H9 (cell line): Measurements from ENCODE around the gene ARHGEF33. TPM values are rescaled to one million over a fixed set of nuclear protein-coding genes. Genes with fewer than 3 reads are reported as not detected.

Source experiments
- DNase-seq: peaks from one replicate; pipeline ENCODE4 v3.0.0-alpha.2; 2017
- H2AFZ ChIP-seq: one replicate; pipeline ENCODE4 v1.6.1; 2013; ENCODE audit warnings: mild to moderate bottlenecking, low read length, control low read depth, moderate library complexity
- H2AK5ac ChIP-seq: 2 replicates; pipeline ENCODE4 v1.6.1; 2013; ENCODE audit warnings: low read length, control low read depth, mixed read lengths; ENCODE audit not compliant: insufficient read length
- H2BK120ac ChIP-seq: one replicate; pipeline ENCODE4 v1.6.1; 2013; ENCODE audit warnings: low read depth, mild to moderate bottlenecking, low read length, control low read depth, inconsistent platforms; ENCODE audit not compliant: poor library complexity, severe bottlenecking
- H2BK12ac ChIP-seq: 2 replicates; pipeline ENCODE4 v1.6.1; 2013; ENCODE audit warnings: low read length, control low read depth, mixed read lengths, low read depth; ENCODE audit not compliant: insufficient read length
- H2BK15ac ChIP-seq: 2 replicates; pipeline ENCODE4 v1.6.1; 2013; ENCODE audit warnings: low read depth, low read length, control low read depth
- H2BK20ac ChIP-seq: one replicate; pipeline ENCODE4 v1.6.1; 2013; ENCODE audit warnings: low read depth, mild to moderate bottlenecking, low read length, control low read depth, inconsistent platforms; ENCODE audit not compliant: poor library complexity, severe bottlenecking
- H2BK5ac ChIP-seq: 2 replicates; pipeline ENCODE4 v1.6.1; 2013; ENCODE audit warnings: low read length, control low read depth, mixed read lengths; ENCODE audit not compliant: insufficient read length
- H3K14ac ChIP-seq: 2 replicates; pipeline ENCODE4 v1.6.1; 2013; ENCODE audit warnings: low read length, control low read depth; ENCODE audit not compliant: insufficient read depth
- H3K18ac ChIP-seq: 2 replicates; pipeline ENCODE4 v1.6.1; 2013; ENCODE audit warnings: low read depth, mild to moderate bottlenecking, mixed read lengths, low read length, control low read depth; ENCODE audit not compliant: insufficient read length
- H3K23ac ChIP-seq: 2 replicates; pipeline ENCODE4 v1.6.1; 2013; ENCODE audit warnings: low read length, control low read depth, mixed read lengths, low read depth; ENCODE audit not compliant: insufficient read length
- H3K23me2 ChIP-seq: 2 replicates; pipeline ENCODE4 v1.6.1; 2013; ENCODE audit warnings: low read depth, mild to moderate bottlenecking, mixed read lengths, low read length, control low read depth; ENCODE audit not compliant: insufficient read length, poor library complexity, severe bottlenecking
- H3K27ac ChIP-seq: 2 replicates; pipeline ENCODE4 v1.5.1; 2013; ENCODE audit warnings: low read length, control low read depth, mixed read lengths, low read depth; ENCODE audit not compliant: insufficient read length
- H3K27me3 ChIP-seq: 2 replicates; pipeline ENCODE4 v1.6.1; 2013; ENCODE audit warnings: low read length, control low read depth, inconsistent platforms; ENCODE audit not compliant: insufficient read depth
- H3K4ac ChIP-seq: 2 replicates; pipeline ENCODE4 v1.6.1; 2013; ENCODE audit warnings: low read depth, mild to moderate bottlenecking, control low read depth, inconsistent platforms, low read length, moderate library complexity
- H3K4me1 ChIP-seq: 2 replicates; pipeline ENCODE4 v1.6.1; 2013; ENCODE audit warnings: low read length, control low read depth, inconsistent platforms; ENCODE audit not compliant: insufficient read depth
- H3K4me2 ChIP-seq: 2 replicates; pipeline ENCODE4 v1.6.1; 2013; ENCODE audit warnings: low read length, control low read depth, mixed read lengths; ENCODE audit not compliant: insufficient read length, insufficient read depth
- H3K56ac ChIP-seq: 2 replicates; pipeline ENCODE4 v1.6.1; 2013; ENCODE audit warnings: low read depth, mild to moderate bottlenecking, mixed read lengths, low read length, control low read depth; ENCODE audit not compliant: insufficient read length
- H3K79me1 ChIP-seq: 2 replicates; pipeline ENCODE4 v1.6.1; 2013; ENCODE audit warnings: low read depth, mild to moderate bottlenecking, moderate library complexity, low read length, control low read depth, inconsistent platforms; ENCODE audit not compliant: insufficient read depth, poor library complexity, severe bottlenecking
- H3K79me2 ChIP-seq: 2 replicates; pipeline ENCODE4 v1.6.1; 2013; ENCODE audit warnings: low read length, control low read depth, inconsistent platforms; ENCODE audit not compliant: insufficient read depth
- H3K9ac ChIP-seq: 2 replicates; pipeline ENCODE4 v1.6.1; 2013; ENCODE audit warnings: low read length, control low read depth, mixed read lengths; ENCODE audit not compliant: insufficient read length; ENCODE audit errors: extremely low read depth
- H3K9me3 ChIP-seq: one replicate; pipeline ENCODE4 v1.6.1; 2013; ENCODE audit warnings: low read depth, low read length, inconsistent platforms; ENCODE audit not compliant: control insufficient read depth
- H3T11ph ChIP-seq: one replicate; pipeline ENCODE4 v1.6.1; 2013; ENCODE audit warnings: mild to moderate bottlenecking, low read length, control low read depth, inconsistent platforms
- H4K20me1 ChIP-seq: one replicate; pipeline ENCODE4 v1.6.1; 2013; ENCODE audit not compliant: control insufficient read depth, insufficient read length, insufficient read depth
- H4K5ac ChIP-seq: 2 replicates; pipeline ENCODE4 v1.6.1; 2013; ENCODE audit warnings: low read depth, mild to moderate bottlenecking, mixed read lengths, low read length, control low read depth; ENCODE audit not compliant: insufficient read length
- H4K8ac ChIP-seq: replicated peaks from 2 replicates; pipeline ENCODE4 v1.6.1; 2013; ENCODE audit warnings: low read length, control low read depth, mixed read lengths, low read depth; ENCODE audit not compliant: insufficient read length
- H4K91ac ChIP-seq: 2 replicates; pipeline ENCODE4 v1.6.1; 2013; ENCODE audit warnings: low read depth, mild to moderate bottlenecking, moderate library complexity, mixed read lengths, low read length, control low read depth; ENCODE audit not compliant: insufficient read length
- H3K27ac Mint-ChIP-seq, 3 experiments: 2 replicates in 2 of 3; 3 replicates in 1 of 3; pipeline ENCODE4 v1.8.0; 2020 to 2021; ENCODE audit warnings: mixed read lengths in 3 of 3, mild to moderate bottlenecking in 1 of 3, moderate library complexity in 1 of 3
- H3K27me3 Mint-ChIP-seq: 2 replicates; pipeline ENCODE4 v1.8.0; 2021; ENCODE audit warnings: low read depth, mild to moderate bottlenecking, moderate library complexity, mixed read lengths
- H3K36me3 Mint-ChIP-seq, 3 experiments: 2 replicates in 2 of 3; 3 replicates in 1 of 3; pipeline ENCODE4 v1.8.0; 2020 to 2021; ENCODE audit warnings: low read depth in 3 of 3, mixed read lengths in 3 of 3; ENCODE audit not compliant: insufficient read depth in 1 of 3
- H3K4me1 Mint-ChIP-seq, 2 experiments: 2 replicates each; pipeline ENCODE4 v1.8.0; 2020; ENCODE audit warnings: mixed read lengths in 2 of 2
- H3K4me3 Mint-ChIP-seq, 2 experiments: 2 replicates in 1 of 2; 3 replicates in 1 of 2; pipeline ENCODE4 v1.8.0; 2020 to 2021; ENCODE audit warnings: mild to moderate bottlenecking in 2 of 2, mixed read lengths in 2 of 2, moderate library complexity in 1 of 2
- H3K9me3 Mint-ChIP-seq, 2 experiments: 2 replicates in 1 of 2; 3 replicates in 1 of 2; pipeline ENCODE4 v1.8.0; 2020; ENCODE audit warnings: mild to moderate bottlenecking in 2 of 2, mixed read lengths in 2 of 2, moderate library complexity in 1 of 2
- WGBS: extraction: QIAGEN DNeasy Blood & Tissue Kit; methylation state at CpG from one replicate; pipeline ENCODE4 v1.1.7; 2013; ENCODE audit warnings: missing lambda C conversion rate, low lambda C conversion rate, mixed read lengths; ENCODE audit not compliant: insufficient read length; ENCODE audit errors: extremely low coverage; 5-methylcytosine and 5-hydroxymethylcytosine counted together
- total RNA-seq: library from RNA; stranded (reverse); gene quantifications from 2 replicates; pipeline ENCODE4 v1.2.1, GENCODE V29; 2021
- TF ChIP-seq, protein P1 (sequence below): fragments of 200-600 bp; sonication (generic); conservative IDR thresholded peaks from 3 replicates; pipeline ENCODE4 v1.8.0; 2021; ENCODE audit warnings: antibody characterized with exemption, mild to moderate bottlenecking

The ARHGEF33 gene
- total RNA-seq, 1 experiment from 2014 or later, result 0.92 TPM

DNA sequence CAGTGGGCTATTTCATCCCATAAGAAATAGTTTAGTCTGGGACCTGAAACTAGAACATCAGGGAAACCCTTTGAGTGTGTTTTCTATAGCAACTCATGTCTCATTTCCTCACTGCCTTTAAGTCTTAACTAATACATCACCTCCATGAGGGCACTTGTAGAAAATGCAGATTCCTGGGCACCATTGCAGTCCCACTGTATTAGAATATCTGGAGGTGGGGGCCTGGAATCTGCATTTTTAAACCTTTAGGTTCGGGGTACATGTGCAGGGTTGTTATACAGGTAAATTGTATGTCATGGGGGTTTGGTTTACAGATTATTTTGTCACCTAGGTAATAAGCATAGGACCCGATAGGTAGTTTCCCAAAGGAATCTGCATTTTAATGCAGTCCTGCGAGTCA, 87.4 kb downstream of the ARHGEF33 start:
- Histone ChIP-seq H3K79me2 (no peaks in the 10 kb centered on the region), H4K8ac (no peak overlapping the region)

More for the DNA sequence above, 87.4 kb downstream of the ARHGEF33 start:
- no peak for DNase-seq
- no peak overlapping the region for H4K5ac ChIP-seq
- H3K14ac ChIP-seq, result no peak overlapping the region
- H3K56ac ChIP-seq, result no peak overlapping the region
- no peak overlapping the region for H2BK20ac ChIP-seq
- H3K23ac ChIP-seq, result no peak overlapping the region
- H3K9ac ChIP-seq, result no peak overlapping the region
- no peaks in the 10 kb centered on the region for H3K27me3 ChIP-seq
- H2BK120ac ChIP-seq, result no peak overlapping the region
- H3K4me2 ChIP-seq, result no peak overlapping the region
- H3T11ph ChIP-seq, result no peak overlapping the region
- no peak overlapping the region for H2BK12ac ChIP-seq
- H3K9me3 Mint-ChIP-seq, result no peaks in the 10 kb centered on the region
- peaks cover 4% of the 10 kb centered on the region for H3K4me1 ChIP-seq
- no peak overlapping the region for H2BK5ac ChIP-seq
- no peak overlapping the region for H2AFZ ChIP-seq
- no peaks in the 10 kb centered on the region for H3K79me1 ChIP-seq
- no CpG with 5 or more reads among the region's 3 CpGs for WGBS
- H2BK15ac ChIP-seq, result no peak overlapping the region
- no peaks in the 10 kb centered on the region for H3K27me3 Mint-ChIP-seq
- no peaks in the 10 kb centered on the region for H4K20me1 ChIP-seq
- no peaks in the 10 kb centered on the region for H3K36me3 Mint-ChIP-seq
- H3K27ac Mint-ChIP-seq, result no peak overlapping the region
- H2AK5ac ChIP-seq, result no peak overlapping the region
- no peak overlapping the region for H3K4me3 Mint-ChIP-seq
- H4K91ac ChIP-seq, result no peak overlapping the region
- no peak overlapping the region for H3K27ac ChIP-seq
- no peak overlapping the region for H3K4ac ChIP-seq
- H3K9me3 ChIP-seq, result no peaks in the 10 kb centered on the region
- H3K4me1 Mint-ChIP-seq, result peaks cover 13 to 15% of the 10 kb centered on the region in 2 experiments
- no peaks in the 10 kb centered on the region for H3K23me2 ChIP-seq
- TF ChIP-seq, protein P1, sequence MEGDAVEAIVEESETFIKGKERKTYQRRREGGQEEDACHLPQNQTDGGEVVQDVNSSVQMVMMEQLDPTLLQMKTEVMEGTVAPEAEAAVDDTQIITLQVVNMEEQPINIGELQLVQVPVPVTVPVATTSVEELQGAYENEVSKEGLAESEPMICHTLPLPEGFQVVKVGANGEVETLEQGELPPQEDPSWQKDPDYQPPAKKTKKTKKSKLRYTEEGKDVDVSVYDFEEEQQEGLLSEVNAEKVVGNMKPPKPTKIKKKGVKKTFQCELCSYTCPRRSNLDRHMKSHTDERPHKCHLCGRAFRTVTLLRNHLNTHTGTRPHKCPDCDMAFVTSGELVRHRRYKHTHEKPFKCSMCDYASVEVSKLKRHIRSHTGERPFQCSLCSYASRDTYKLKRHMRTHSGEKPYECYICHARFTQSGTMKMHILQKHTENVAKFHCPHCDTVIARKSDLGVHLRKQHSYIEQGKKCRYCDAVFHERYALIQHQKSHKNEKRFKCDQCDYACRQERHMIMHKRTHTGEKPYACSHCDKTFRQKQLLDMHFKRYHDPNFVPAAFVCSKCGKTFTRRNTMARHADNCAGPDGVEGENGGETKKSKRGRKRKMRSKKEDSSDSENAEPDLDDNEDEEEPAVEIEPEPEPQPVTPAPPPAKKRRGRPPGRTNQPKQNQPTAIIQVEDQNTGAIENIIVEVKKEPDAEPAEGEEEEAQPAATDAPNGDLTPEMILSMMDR, result no peak
- H3K18ac ChIP-seq, result no peak overlapping the region
